ENCODE results near the gene RPL15. TPM values are rescaled to one million over a fixed set of nuclear protein-coding genes. Genes with fewer than 3 reads are reported as not detected.

RPL15 gene
- total and polyA plus RNA-seq, 10 of the 15 experiments (the other 5 are each of a cell fraction or from before 2014, with no cell fraction given) = 2,885 to 10,761 (median 4,017) TPM

GRCh38 chr3:23900744-23901143 is 16.2 kb upstream of the RPL15 start:
- ChIA-PET CTCF (interaction anchor here (1.5 kb wide), 1 partner anchor 67 kb away, joined by 3 read pairs; no protein-coding TSS in a partner anchor), SMC1A (ENCODE audit: uncharacterized antibody, unreplicated experiment) (no interaction called here), RAD21 (ENCODE audit: unreplicated experiment) (no interaction called here), POLR2A (no interaction called here)
- Histone ChIP-seq H3K9ac (ENCODE audit: control insufficient read depth, insufficient read depth, low read length) (no peak overlapping the region), H3K79me2 (ENCODE audit: control insufficient read depth, insufficient read depth, low read length) (no peaks in the 10 kb centered on the region), H4K20me1 (ENCODE audit: control insufficient read depth, insufficient read depth) (no peaks in the 10 kb centered on the region), H3K27ac (ENCODE audit: control insufficient read depth, insufficient read depth) (no peak overlapping the region), H3K4me2 (ENCODE audit: control insufficient read depth, insufficient read depth) (no peak overlapping the region), H3K4me3 (no peak overlapping the region), H3K27me3 (replicated peaks in 1 of 2; ENCODE audit: control insufficient read depth in 2 of 2, insufficient read depth in 2 of 2, low read length in 1 of 2) (no peaks in the 10 kb centered on the region), H3K4me1 (ENCODE audit: control insufficient read depth, insufficient read depth, low read length) (no peaks in the 10 kb centered on the region), H3K36me3 (ENCODE audit: control insufficient read depth in 2 of 2, insufficient read depth in 2 of 2, low read length in 1 of 2) (peaks cover 3% of the 10 kb centered on the region in 2 experiments; a peak in 3 of 4 replicates), H2AFZ (ENCODE audit: control insufficient read depth, low read depth, low read length) (no peak overlapping the region), H3K9me3 (replicated peaks; ENCODE audit: control insufficient read depth, insufficient read depth, low read length) (no peaks in the 10 kb centered on the region)
- FAIRE-seq (no peak), DNase-seq (ENCODE audit: low read depth, low spot score) (no peak), ATAC-seq (no peak)
- in situ Hi-C loops (cut with MboI) = no loop called here
- intact Hi-C loops (cut with micrococcal nuclease; ENCODE audit: unreplicated experiment) = no loop called here
- 81% methylated on average over 6 of the region's 6 CpGs for WGBS (ENCODE audit: insufficient coverage, insufficient replicate concordance, low lambda C conversion rate, missing lambda C conversion rate)
- no TSS peak for BruUV-seq (replicated peaks)
- TF ChIP-seq KDM1A (IDR thresholded peaks at IDR 0.05; ENCODE audit: borderline replicate concordance) = no peak
- TF ChIP-seq BCLAF1 (IDR thresholded peaks at IDR 0.05) = no peak
- no peak for TF ChIP-seq TAF1 (IDR thresholded peaks at IDR 0.05; ENCODE audit: borderline replicate concordance, low read depth, low read length)
- TF ChIP-seq MTA3 (IDR thresholded peaks at IDR 0.05; ENCODE audit: borderline replicate concordance, low read length) = no peak
- TF ChIP-seq MLLT1 (IDR thresholded peaks at IDR 0.05) = no peak
- no peak for TF ChIP-seq MXI1 (IDR thresholded peaks at IDR 0.05; ENCODE audit: low read depth, low read length)
- no peak for TF ChIP-seq ZBED1 (IDR thresholded peaks at IDR 0.05; ENCODE audit: borderline replicate concordance)
- TF ChIP-seq ESRRA (IDR thresholded peaks at IDR 0.05; ENCODE audit: low read length) = no peak
- TF ChIP-seq, protein P1, sequence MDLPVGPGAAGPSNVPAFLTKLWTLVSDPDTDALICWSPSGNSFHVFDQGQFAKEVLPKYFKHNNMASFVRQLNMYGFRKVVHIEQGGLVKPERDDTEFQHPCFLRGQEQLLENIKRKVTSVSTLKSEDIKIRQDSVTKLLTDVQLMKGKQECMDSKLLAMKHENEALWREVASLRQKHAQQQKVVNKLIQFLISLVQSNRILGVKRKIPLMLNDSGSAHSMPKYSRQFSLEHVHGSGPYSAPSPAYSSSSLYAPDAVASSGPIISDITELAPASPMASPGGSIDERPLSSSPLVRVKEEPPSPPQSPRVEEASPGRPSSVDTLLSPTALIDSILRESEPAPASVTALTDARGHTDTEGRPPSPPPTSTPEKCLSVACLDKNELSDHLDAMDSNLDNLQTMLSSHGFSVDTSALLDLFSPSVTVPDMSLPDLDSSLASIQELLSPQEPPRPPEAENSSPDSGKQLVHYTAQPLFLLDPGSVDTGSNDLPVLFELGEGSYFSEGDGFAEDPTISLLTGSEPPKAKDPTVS (IDR thresholded peaks at IDR 0.05; ENCODE audit: low read depth, low read length) = no peak
- no peak for TF ChIP-seq SIX5 (IDR thresholded peaks at IDR 0.05; ENCODE audit: low read depth, low read length, severe bottlenecking)
- TF ChIP-seq YBX1 (IDR thresholded peaks at IDR 0.05) = no peak
- no peak for TF ChIP-seq ATF2 (IDR thresholded peaks at IDR 0.05; ENCODE audit: low read length)
- no peak for TF ChIP-seq NBN (IDR thresholded peaks at IDR 0.05)
- no peak for TF ChIP-seq RBBP5 (conservative IDR thresholded peaks at IDR 0.05)
- no peak for TF ChIP-seq ZNF274 (IDR thresholded peaks at IDR 0.05; ENCODE audit: insufficient read depth, insufficient read length)
- TF ChIP-seq ZBTB4 (CRISPR knock-in tag; IDR thresholded peaks at IDR 0.05) = no peak
